Activated CD8-positive, alpha-beta memory T cell treated with anti-CD3 and anti-CD28 coated beads, Interleukin-2, amount 50 U/mL, for 1 hour (primary cell): ENCODE results near the gene CCDC142.
A peak's percentile ranks its signal among the peaks of the same experiment; 100 is the strongest.
"Not testable (repeated sequence)": the region's sequence is repeated elsewhere in the genome, so short reads cannot be mapped to it uniquely, and the experiment has no call there.

Source experiments
- DNase-seq: peaks from one replicate; pipeline ENCODE4 v3.0.0-alpha.2; 2020; ENCODE audit errors: extremely low read depth

The CCDC142 gene

GRCh38 chr2:74464406-74464805 lies 18.4 kb downstream of the CCDC142 start:
- DNase-seq = no peak

GRCh38 chr2:74462786-74463105 lies 20.1 kb downstream of the CCDC142 start:
- DNase-seq = no peak

GRCh38 chr2:74462054-74462785 lies 20.6 kb downstream of the CCDC142 start:
- DNase-seq = no peak

- DNase-seq = no peak
Observed at GRCh38 chr2:74461187-74462053, 21.4 kb downstream of the CCDC142 start.

- DNase-seq = not testable (repeated sequence)
Observed at GRCh38 chr2:74460187-74460586, 22.6 kb downstream of the CCDC142 start.

- not testable (repeated sequence) for DNase-seq
Observed at GRCh38 chr2:74459503-74460118, 23.2 kb downstream of the CCDC142 start.

- no peak for DNase-seq
Observed at GRCh38 chr2:74458938-74459363, 23.8 kb downstream of the CCDC142 start.

- DNase-seq = peak; percentile 99
Observed at GRCh38 chr2:74458132-74458937, 24.5 kb downstream of the CCDC142 start, which contains the start of gene WBP1. Gene WBP1, plus strand, starts transcription at chr2:74458438. Its CDS starts 165 bp downstream, at chr2:74458603.

- peak; percentile 50 for DNase-seq
Observed at GRCh38 chr2:74457549-74458131, 25.2 kb downstream of the CCDC142 start.

- DNase-seq = no peak
Observed at GRCh38 chr2:74457129-74457548, 25.7 kb downstream of the CCDC142 start.

- peak; percentile 92 for DNase-seq
Observed at GRCh38 chr2:74454654-74455511, 27.9 kb downstream of the CCDC142 start, which contains the start of gene INO80B. Gene INO80B, plus strand, starts transcription at chr2:74455087. Its CDS starts 30 bp downstream, at chr2:74455117.

- DNase-seq = no peak
Observed at GRCh38 chr2:74450570-74451190, 32.1 kb downstream of the CCDC142 start.

GRCh38 chr2:74448771-74449170 lies 34.0 kb downstream of the CCDC142 start:
- DNase-seq = no peak

- no peak for DNase-seq
Observed at GRCh38 chr2:74447230-74447999, 35.4 kb downstream of the CCDC142 start.

- DNase-seq = no peak
Observed at GRCh38 chr2:74444498-74445318, 38.1 kb downstream of the CCDC142 start.

GRCh38 chr2:74442483-74443297 lies 40.1 kb downstream of the CCDC142 start:
- not testable (repeated sequence) for DNase-seq
